ENCODE results near the gene FICD.

GRCh38 chr12:108510836-108511235, 4.2 kb upstream of the FICD start:
- no peak for TF ChIP-seq EZH2 (IDR thresholded peaks at IDR 0.05)
- TF ChIP-seq CTCF (IDR thresholded peaks at IDR 0.05): no peak
